EH (cell line): ENCODE measurements around the gene CENPU.
"Not testable (repeated sequence)": the region's sequence is repeated elsewhere in the genome, so short reads cannot be mapped to it uniquely, and the experiment has no call there.

Source experiments
- DNase-seq: peaks from one replicate; pipeline ENCODE4 v3.0.0-alpha.2; 2015; ENCODE audit warnings: low read depth

CENPU gene

DNA sequence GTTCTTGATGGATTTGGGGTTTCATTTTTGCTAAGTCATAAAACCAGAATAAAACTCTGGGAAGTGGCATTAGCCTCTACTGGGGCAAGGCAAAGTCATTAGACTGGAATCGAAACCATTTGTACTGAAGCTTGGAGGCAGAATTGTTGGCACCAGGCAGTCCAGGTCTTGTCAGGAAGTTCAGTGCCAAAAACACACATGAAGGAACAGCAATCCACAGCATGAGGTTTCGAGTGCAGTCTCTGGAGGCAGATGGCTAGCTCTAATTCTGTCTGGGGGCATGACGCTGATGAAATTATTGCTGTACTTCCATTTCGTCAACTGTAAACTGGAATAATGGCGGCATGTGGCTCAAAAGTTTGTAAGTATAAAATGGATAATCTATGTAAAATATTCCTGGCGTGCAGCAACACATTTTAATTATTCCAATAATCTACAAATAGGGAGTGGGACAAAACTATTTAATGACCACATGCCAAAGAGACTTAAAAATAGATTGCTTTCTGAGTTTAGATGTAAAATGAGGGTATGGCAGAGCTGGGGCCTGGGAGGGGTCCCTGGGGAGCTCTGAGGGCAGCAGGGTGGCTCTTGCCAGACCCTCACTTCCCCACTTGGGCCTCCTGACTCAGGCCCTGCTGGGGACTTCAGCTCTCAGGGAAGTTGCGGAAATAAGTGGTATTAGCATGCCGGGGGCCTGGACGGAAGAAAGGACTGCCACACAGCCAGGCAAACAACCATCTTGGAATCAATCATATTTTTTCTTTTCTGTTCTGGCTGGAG, 18.8 kb upstream of the CENPU start:
- DNase-seq, result no peak

DNA sequence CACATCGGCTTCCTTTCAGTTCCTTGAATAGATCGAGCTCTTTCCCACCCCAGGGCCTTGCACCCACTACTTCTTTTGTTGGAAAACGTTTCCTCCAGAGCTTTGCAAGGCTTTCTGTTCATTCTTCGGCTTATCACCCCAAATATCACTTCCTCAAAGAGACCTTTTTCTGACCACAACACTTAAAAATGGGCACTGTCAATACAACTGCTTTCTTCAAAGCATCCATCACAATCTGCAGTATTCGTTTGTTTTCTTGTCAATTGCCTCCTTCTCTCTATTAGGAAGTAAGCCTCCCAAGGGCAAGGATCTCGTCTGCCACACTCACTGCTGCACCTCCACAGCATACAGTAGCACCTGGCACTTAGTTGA, 17.7 kb upstream of the CENPU start:
- DNase-seq, result no peak

DNA sequence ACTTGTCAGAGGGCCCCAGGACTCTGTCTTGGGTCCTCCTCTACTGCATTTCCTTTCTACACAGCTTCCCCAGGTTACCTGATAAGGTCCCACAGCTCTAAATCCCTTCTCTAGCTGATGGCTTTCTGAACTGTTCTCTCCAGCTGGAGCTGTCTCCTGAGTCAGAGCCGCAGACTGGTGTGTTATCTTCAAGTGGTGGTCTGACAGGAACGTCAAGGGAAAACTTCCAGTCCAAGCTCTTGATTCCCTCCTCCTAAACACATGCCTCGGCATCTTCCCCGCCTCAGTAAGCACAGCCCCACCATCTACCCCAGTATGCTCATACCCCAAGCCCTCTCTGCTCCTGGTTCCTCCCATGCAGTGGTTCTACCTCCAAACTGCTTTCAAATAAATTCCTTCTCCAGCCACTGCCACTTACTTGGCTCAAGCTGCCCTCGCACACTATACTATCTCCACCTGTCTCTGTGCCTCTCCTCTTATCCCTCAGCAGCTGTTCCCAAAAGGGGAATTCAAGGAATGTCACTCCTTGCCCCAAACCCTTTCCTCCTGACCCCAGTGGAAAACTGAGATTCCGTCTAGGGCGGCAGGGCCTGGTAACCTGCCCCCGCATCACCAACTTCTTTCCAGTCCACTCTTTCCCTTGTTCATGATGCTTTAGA, 17.2 kb upstream of the CENPU start:
- DNase-seq, result no peak

DNA sequence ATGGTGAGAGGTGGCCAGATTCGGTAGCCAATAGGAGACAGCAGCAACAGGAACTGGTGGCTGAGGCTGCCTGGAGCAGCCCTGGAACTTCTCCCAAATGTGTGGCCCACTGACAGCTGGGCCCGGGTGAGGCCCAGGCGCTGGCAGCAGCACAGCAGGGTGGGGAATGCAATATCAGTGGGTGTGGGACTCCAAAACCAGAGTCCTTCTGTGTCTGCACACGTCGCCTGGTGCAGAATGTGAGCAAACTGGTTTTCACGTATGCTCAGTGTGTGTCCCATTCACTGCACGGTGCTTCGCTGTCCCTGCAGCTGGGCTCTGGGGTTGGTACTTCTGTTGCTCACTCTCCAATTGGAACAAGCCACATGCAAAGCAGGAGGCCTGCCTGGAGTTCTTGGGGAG, 14.4 kb upstream of the CENPU start:
- no peak for DNase-seq

DNA sequence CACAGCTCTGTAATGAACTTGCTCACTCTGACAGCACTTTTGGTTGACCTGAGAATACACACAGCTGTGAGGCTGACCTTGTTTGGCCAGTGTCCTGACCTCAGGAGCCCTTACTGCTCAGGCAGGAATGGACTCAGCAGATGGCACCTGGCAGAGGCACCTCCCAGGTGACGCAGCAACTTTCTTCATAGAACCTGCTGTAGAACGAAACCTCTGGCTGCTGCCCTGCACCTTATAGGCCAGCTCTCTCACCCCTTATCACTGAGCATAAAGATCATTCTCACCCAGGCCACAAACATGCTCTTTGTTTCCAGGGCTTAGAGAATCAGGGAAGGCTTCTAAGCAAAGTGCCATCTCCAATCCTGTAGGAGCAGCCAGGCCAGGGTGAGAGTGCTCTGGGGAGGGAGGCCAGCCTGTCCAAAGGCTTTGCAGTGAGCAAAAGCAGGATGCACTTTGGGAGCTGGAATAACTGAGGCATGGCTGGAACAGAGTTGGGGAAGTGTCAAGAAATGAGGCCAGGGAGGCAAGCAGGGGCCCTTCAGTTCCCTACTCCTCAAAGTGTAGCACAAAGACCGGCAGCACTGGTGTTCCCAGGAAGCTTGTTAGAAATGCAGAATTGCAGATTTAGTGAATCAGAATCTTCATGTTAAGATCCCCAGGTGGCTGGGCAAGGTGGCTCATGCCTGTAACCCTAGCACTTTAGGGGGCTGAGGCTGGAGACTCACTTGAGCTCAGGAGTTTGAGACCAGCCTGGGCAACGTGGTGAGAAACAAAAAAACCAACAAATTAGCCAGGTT, 13.3 kb upstream of the CENPU start:
- DNase-seq, result no peak

DNA sequence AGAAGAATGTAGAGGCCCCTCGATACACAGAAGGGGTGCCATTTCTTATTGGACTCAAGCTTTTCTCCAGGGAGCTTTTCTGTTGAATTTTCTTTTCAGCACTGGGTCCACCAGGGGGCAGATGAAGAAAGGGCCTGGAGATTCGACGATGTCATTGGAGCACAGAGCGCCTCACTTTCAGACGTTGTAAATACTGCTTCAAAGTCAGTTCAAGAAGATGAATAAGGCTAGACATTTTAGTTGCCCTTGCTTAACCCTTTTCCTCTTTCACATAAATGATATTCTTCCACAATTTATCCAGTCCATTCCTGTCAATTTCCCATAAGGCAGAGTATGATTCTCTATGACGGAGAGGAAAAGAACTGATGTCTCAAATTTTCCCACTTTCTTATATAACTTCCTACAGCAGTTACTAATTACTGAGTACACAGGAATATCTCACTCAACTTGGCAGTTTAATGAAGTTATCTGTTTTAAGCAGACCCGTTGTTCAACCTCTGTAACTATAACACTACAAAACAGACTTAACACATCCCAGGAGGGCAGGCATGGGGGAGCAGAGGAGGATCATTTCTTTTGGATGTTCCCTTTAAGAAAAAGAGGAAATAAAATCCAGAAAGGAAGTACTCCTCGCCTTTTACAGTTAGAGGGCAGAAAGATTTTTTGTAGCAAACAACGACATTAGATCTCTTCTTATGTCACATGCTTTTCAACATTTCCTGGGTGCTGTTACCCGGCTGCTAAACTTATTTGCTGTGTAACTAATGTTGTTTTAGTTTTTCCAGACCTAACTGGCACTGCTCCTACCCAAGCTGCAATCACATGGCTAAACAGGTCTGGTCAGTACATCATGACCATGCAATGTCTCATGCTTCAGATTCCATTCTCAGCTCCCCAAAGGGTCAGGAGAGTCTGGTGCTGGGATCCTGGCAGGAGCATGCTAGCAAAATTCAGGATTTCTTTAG, 12.2 kb upstream of the CENPU start:
- peak; percentile 83 for DNase-seq

DNA sequence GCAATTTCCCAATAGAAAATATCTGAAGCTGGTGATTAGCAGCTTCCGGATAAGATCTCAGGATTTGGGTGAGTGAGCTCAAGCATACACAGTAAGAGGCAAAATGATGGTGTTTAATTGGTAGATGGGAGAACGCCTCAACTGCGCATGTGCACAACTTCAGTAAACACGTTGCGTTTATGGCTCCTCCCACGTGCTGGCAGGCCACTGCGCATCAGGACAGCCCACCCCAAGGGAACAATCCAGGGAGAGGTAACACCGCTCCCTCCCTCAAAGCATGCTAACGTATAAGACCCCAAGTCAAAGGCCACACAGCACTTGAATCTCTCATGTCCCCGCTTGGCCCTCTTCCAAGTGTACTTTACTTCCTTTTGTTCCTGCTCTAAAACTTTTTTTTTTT, 10.3 kb upstream of the CENPU start:
- DNase-seq, result no peak

DNA sequence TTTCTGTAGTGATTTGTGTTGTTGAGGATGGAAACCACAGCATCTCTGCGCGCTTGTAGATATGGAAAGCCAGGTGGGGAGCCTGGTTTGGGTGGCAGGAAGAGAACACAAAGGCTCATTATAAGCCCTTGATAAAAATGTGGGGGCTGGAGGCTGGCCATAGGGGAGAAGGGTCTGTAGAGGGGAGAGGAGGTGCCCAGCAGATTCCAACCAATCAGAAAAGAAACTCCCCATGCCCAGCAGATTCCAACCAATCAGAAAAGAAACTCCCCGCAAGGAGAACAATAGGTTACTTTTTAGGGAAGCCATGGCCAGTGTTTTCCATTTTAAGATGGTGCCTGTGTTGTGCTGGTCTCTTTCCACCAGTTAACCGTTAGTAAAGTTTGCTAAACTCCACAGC, 9.8 kb upstream of the CENPU start:
- DNase-seq, result no peak

DNA sequence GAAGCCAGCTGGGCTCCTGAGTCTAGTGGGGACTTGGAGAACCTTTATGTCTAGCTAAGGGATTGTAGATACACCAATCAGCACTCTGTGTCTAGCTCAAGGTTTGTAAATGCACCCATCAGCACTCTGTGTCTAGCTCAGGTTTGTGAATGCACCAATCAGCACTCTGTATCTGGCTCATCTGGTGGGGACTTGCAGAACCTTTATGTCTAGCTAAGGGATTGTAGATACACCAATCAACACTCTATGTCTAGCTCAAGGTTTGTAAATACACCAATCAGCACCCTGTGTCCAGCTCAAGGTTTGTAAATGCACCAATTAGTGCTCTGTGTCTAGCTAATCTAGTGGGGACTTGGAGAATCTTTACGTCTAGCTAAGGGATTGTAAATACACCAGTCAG, 7.8 kb upstream of the CENPU start:
- DNase-seq, result not testable (repeated sequence)

DNA sequence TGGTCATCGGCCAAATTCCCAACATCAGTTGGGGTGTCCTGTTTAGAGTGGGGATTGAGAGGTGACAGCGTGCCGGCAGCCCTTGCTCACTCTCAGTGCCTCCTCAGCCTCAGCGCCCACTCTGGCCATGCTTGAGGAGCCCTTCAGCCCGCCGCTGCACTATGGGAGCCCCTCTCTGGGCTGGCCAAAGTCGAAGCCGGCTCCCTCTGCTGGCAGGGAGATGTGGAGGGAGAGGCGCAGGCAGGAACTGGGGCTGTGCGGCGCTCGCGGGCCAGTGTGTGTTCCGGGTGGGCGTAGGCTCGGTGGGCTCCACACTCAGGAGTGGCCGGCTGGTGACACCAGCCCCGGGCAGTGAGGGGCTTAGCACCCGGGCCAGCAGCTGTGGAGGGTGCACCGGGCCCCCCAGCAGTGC, 7.1 kb upstream of the CENPU start:
- no peak for DNase-seq

DNA sequence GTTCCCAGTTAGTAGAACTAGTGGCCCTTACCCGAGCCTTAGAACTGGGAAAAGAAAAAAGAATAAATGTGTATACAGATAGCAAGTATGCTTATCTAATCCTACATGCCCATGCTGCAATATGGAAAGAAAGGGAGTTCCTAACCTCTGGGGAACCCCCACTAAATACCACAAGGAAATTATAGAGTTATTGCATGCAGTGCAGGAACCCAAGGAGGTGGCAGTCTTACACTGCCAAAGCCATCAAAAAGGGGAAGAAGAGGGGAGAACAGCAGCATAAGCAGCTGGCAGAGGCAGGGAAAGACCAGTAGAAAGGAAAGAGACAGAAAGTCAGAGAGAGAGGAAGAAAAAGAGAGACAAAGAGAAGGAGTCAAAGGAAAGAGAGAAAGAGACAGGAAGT, 5.7 kb upstream of the CENPU start:
- not testable (repeated sequence) for DNase-seq

DNA sequence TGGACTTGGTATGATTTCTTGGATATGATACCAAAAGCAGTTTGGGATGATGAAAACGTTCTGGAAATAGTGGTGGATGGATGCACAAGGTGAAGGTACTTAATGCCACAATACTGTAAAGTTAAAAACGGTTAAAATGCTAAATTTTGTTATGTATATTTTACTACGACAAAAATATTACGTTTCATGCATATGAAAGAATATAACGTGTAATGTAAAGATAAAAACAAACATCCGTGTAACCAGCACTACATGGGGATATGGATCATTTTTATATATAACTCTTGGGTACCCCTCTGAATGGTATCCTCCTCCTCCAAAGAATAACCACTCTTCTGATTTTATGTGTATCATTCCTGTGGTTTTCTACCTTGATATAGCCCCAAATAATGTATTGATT, 862 bp upstream of the CENPU start:
- DNase-seq, result no peak

DNA sequence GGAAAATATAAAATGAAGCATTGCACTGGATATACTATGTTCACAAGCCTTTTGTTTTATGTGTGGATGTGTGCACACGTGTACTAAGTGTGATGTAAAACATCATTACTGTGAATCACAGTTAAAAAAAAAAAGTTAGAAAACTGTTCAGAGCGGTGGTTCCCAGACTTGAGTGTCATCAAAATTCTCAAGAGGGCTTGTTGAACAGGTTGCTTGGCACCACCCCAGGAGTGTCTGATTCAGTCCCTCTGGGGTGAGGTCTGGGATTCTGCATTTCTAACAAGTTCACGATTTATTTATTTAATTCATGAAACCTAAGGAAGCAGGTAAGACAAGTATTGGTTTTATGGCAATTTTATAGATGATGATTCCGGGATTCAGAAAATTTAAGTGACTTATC, 1.8 kb downstream of the CENPU start:
- DNase-seq, result peak; percentile 22

DNA sequence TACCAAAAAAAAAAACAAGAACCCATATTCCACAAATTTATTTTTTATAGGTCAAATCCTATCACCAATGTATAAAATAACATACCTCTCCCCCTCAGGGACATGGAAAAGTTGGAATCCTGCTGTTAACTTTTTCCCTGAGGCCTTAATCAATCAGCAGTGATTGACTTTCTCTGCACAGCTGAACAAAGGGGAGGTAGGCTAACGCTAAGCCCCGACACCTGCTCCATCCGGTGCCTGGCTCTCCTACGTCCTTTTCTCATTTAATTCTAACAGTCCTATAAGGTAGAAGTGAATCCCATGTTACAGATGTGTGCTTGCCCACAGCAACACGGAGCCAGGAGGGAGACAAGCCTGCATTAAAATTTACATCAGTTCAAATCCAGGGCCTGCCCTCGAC, 2.8 kb downstream of the CENPU start:
- no peak for DNase-seq

DNA sequence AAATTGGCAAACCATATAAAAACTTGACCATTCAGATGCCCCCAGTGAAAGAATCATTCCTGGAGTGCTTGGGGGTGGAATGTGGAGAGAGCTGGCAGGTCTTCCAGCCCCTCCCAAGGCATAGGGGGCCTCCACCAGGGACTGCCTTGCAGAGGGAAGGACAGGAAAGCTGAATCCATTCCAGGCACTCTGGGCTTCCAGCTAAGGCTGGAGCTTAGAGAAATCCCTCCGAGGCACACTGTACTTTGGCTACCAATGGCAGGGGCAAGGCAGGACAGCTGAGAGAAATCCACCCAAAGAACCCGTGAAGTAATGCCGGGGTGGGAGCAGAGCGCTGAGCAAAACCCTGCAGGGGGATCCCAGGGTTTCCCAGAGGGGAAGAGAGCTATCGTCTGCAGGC, 4.0 kb downstream of the CENPU start:
- DNase-seq, result no peak

DNA sequence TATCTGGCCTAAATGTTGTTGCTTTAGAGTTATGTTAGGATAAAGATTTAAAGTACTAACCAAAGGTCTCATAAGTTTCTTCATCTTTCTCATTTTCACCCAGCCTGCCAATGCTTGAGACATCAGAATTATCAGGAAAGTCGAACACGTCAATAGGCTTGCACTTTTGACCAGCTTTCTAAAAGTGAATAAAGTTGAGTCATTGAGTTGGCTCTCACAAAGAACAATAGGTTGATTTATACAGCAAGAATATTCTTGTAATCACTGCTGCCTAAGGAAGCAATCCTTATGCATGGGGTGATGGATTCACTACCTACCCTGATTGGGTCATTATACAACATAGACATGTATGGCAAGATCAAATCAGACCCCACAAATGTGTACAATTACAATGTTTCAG, 5.0 kb downstream of the CENPU start:
- no peak for DNase-seq

DNA sequence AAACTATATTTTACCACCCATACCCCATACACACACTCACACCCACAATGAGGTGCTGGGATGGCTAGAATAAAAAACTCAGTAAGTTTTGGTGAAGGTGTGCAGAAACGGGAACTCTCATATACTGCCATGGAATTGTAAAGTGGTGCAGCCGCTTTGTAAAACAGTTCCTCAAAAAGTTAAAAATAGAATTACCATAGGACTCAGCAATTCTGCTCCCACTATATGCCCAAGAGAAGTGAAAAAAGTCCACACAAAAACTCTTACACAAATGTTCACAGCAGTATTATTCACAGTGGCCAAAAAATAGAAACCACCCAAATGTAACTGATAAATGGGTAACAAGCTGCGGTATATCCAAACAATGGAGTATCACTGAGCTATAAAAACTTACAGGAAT, 6.5 kb downstream of the CENPU start:
- no peak for DNase-seq

DNA sequence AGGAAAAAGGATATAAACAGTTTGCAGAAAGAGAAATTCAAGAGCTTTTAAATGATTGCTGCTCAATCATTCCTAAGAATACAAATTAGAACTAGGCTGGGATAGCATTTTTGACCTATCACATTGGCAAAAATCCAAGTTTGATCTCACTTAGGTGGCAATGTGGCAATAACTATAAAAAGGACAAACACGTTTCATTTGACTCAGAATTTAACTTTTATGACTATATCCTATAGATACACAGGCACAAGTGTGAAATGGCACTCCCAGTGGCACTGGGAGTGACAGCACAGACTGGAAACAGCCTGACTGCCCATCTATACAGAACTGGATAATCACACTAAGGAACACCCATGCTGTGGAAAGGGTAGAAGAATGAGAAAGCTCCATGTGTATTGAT, 11.1 kb downstream of the CENPU start:
- peak; percentile 4 for DNase-seq

DNA sequence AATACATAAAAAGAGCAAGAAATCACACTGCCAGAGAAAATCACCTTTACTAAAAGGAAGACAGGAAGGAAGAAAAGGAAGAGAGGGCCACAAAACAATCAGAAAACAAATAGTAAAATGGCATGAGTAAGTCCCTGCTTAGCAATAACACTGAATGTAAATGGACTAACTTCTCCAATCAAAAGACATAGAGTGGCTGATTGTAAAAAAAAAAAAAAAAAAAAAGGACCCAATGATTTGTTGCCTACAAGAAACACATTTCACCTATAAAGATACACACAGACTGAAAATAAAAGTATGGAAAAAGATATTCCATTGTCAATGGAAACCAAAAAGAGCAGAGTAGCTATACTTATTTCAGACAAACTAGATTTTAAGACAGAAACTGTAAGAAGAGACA, 12.6 kb downstream of the CENPU start:
- no peak for DNase-seq

DNA sequence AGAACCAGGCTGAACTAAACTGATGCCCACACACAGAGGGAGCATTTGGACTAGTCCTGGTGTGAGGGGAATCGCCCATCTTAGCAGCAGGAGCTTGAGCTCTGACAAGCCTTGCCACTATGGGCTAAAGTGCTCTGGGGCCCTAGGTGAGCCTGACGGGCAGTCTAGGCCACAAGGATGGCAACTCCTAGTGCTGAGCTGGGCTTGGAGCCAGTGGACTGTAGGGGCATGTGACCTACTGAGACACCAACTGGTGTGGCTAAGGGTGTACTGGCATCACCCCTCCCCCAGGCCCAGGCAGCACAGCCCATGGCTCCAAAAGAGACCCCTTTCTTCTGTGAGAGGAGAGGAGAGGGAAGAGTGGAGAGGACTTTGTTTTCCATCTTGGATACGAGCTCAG, 14.5 kb downstream of the CENPU start:
- DNase-seq, result no peak

DNA sequence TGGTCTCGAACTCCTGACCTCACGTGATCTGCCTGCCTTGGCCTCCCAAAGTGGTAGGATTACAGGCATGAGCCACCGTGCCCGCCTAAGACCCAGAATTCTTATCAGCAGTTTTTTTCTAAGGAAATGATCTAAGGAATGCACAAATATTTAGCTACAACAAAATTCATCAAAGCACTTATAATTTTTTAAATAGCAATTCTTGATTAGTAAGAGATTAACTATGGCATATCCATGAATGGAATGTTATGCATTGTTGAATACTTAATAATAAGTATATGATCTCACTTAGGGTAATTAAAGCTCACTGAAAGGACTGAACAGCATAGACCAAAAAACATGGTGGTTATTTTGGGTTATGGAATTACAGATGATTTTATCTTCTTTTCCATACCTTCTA, 18.4 kb downstream of the CENPU start:
- peak; percentile 20 for DNase-seq

DNA sequence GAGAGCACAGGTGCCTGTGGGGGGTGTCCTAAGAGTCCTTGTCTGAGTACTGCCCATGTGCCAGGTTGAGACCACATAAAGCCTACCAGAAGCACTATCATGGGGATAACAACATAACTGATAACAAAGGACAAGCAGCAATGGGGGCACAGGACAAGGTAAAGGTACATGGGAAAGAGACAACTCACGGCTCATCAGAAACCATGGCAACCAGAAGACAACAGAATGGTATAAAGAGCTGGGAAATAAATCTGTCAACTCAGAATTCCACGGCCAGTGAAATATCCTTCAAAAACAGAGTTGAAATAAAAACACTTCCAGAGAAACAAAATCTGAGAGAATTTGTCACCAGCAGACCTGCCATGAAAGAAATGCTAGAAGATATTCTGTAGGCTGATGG, 20.0 kb downstream of the CENPU start:
- DNase-seq, result no peak
